ENCODE data around the gene TRAF3IP3.
A peak's percentile ranks its signal among the peaks of the same experiment; 100 is the strongest.

TRAF3IP3 gene

DNA sequence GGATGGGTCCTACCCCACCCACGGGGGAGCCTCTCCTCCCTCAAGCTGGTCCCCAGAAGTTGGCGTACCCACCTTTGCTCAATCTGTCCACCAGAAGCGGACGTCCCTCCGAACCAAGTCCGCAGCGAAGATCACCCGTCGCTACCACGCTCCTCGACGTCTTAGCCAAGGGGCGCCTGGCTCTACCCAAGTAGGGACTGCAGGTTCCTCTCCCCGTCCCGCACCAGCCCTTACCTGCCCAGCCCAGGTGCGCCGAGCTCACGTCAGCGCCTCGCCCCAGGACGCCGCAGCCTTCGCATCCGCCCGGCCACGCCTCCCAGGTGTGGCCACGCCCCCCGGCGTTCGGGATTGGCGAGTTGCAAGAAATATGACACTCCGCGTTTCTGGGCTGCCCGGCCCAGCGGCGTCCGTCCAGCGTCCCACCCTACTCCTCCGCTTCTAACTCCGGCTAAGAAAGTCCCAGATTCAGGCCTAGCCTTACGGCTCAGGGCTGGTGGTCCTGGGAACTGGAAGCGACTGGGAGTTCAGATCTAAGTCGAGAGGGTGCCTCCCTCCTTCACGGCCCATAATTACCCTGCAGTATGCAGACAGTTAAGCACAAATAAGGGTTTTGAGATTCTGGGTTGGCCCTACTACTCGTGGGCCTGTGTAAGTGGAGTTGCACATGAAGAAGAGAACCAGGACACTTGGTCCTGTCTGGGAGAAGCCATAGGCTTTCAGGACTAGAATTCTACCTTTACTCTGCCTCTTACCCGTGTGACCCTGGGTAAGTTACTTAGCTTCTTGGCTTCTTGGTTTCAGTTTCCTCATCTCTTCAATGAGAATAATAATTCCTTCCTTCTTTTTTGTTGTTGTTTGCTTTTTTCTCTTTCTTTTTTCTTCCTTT lies 50.3 kb downstream of the TRAF3IP3 start, which contains the start of gene IRF6:
Gene IRF6 (minus strand): TSS at position 268 of the 886 bp plus-strand sequence. CDS start 4,729 bp downstream, outside the sequence.
- CTCF ChIA-PET: interaction anchor here (0.6 to 3.1 kb wide), 3 partner anchors 17 to 30 kb away, joined by 4 to 21 read pairs (median 4); partner anchors contain the start of gene UTP25
- peak; percentile 88 for DNase-seq (ENCODE audit: low spot score)
- POLR2A ChIA-PET (ENCODE audit: low non-redundant PET): interaction anchor here (1.2 to 2.2 kb wide), 4 partner anchors 10 to 21 kb away, joined by 3 to 28 read pairs (median 8); no protein-coding TSS in a partner anchor
- H3K27ac ChIP-seq: peak within 1 kb of the TSS; percentile 82
- TF ChIP-seq, protein P1, sequence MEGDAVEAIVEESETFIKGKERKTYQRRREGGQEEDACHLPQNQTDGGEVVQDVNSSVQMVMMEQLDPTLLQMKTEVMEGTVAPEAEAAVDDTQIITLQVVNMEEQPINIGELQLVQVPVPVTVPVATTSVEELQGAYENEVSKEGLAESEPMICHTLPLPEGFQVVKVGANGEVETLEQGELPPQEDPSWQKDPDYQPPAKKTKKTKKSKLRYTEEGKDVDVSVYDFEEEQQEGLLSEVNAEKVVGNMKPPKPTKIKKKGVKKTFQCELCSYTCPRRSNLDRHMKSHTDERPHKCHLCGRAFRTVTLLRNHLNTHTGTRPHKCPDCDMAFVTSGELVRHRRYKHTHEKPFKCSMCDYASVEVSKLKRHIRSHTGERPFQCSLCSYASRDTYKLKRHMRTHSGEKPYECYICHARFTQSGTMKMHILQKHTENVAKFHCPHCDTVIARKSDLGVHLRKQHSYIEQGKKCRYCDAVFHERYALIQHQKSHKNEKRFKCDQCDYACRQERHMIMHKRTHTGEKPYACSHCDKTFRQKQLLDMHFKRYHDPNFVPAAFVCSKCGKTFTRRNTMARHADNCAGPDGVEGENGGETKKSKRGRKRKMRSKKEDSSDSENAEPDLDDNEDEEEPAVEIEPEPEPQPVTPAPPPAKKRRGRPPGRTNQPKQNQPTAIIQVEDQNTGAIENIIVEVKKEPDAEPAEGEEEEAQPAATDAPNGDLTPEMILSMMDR (conservative IDR thresholded peaks at IDR 0.05; ENCODE audit: low read depth): no peak

DNA sequence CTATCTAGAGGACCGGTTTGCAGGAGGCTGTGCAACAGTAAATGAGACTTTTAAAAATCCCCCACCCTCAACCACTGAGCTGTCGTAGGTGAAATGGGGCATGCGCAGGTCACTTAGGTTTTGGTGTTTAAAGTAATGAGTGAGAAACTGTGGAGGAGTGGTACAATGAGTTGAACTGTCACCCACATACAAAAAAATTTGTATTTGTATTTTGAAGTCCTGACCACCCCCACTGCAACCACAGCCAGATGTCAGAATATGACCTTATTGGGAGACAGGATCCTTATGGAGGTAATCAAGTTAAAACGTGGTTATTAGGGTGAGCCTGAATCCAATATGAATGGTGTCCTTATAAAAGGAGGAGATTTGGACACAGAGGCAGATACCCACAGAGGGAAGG lies 51.7 kb downstream of the TRAF3IP3 start:
- ChIA-PET CTCF (interaction anchor here (0.7 to 2.4 kb wide), 2 partner anchors 16 to 20 kb away, joined by 6 to 19 read pairs; no protein-coding TSS in a partner anchor), POLR2A (ENCODE audit: low non-redundant PET) (interaction anchor here (1.2 to 1.3 kb wide), 2 partner anchors 9 to 10 kb away, joined by 11 to 16 read pairs; no protein-coding TSS in a partner anchor)
- no peak overlapping the region for H3K27ac ChIP-seq
- TF ChIP-seq, protein P1 (conservative IDR thresholded peaks at IDR 0.05; ENCODE audit: low read depth): no peak
- DNase-seq (ENCODE audit: low spot score): no peak

DNA sequence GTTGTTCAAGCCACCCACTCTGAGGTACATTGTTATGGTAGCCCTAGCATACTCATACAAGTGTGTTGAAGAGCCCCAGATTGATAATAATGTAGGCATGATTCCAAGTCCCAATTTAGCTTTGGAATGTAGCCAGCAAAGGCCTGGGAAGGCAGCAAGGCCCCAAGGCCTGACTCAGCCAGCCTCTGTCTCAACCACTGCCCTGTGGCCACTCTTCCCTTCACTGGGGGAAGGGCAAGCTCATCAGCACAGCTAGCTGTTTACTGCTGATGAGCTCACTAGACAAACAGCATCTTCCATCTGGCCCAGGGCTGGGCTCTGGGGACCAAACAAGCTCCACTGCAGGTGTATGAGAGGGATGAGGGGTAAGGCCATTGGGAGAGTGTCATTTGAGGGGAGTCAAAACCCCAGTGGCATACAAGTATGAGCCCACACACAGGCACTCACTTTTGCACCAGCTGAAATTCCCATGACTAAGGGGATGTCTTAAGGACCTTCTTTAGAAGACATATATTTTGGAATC lies 52.3 kb downstream of the TRAF3IP3 start:
- DNase-seq (ENCODE audit: low spot score): peak; percentile 92
- ChIA-PET CTCF (interaction anchor here (2.4 kb wide), 1 partner anchor 15 kb away, joined by 19 read pairs; no protein-coding TSS in a partner anchor), POLR2A (ENCODE audit: low non-redundant PET) (interaction anchor here (1.3 kb wide), 1 partner anchor 8 kb away, joined by 16 read pairs; no protein-coding TSS in a partner anchor)
- TF ChIP-seq, protein P1 (conservative IDR thresholded peaks at IDR 0.05; ENCODE audit: low read depth): no peak
- peak overlapping the region; percentile 71 for H3K27ac ChIP-seq

DNA sequence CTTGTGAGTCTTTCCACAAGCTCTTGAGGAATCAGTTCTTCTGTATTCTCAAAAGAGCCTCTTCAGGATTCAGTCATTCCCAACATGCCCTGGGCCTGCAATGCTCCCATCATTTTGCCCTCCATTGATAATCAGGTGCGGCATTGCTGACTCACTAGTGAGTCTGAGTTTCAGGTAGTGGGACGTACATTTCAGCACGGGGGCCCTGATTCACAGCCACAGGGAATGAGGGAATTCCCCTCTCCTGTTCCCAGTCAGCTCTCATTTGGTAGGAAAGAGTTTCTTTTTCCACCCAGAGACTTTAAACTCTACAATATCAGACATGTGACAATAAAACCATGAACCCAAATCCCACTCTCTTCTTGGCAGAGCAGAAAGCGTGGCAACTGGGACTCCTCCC lies 53.8 kb downstream of the TRAF3IP3 start:
- TF ChIP-seq, protein P1 (conservative IDR thresholded peaks at IDR 0.05; ENCODE audit: low read depth): no peak
- DNase-seq (ENCODE audit: low spot score): peak; percentile 87
- ChIA-PET CTCF (interaction anchor here (2.4 kb wide), 1 partner anchor 14 kb away, joined by 19 read pairs; no protein-coding TSS in a partner anchor), POLR2A (ENCODE audit: low non-redundant PET) (no interaction called here)
- H3K27ac ChIP-seq: no peak overlapping the region

DNA sequence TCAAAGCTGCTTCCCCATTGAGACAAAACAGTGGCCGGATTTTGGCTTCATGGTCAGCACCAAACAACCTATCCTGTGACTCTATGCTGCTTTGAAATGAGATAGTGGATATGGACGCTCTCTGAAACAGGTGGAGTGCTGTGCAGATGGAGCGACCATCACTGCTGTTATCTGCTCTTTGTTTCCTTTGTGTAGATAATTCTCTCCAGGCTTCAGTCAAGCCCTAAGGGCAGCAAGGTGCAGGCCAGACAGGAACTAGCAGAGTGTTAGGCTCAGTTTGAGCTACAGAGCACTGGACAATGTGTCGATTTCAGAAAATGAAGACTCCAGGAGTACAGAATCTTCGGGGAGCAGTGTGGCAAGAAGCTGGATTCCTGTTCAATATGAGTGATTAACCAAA lies 54.9 kb downstream of the TRAF3IP3 start:
- H3K27ac ChIP-seq: no peak overlapping the region
- CTCF ChIA-PET: interaction anchor here (1.4 kb wide), 1 partner anchor 12 kb away, joined by 4 read pairs; no protein-coding TSS in a partner anchor
- POLR2A ChIA-PET (ENCODE audit: low non-redundant PET): no interaction called here
- no peak for DNase-seq (ENCODE audit: low spot score)
- TF ChIP-seq, protein P1 (conservative IDR thresholded peaks at IDR 0.05; ENCODE audit: low read depth): no peak

DNA sequence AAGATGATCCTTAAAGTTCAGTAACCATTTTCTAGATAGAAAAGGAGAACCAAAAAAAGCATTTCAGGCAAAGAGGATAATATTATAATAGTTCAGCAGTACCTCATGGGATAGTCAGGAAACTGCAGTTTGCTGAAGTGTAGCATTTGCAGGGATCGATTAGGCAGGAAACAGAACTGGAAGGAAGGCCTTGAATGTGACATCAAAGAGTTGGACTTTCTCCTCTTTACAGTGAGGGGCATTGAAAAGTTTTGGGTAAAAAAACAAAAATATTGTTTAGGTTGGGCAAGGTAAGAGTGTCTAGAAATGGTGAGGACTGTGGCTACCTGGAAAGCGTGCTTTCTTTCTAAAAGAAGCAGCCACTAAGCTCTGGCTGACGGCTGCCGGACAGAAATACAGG lies 58.0 kb downstream of the TRAF3IP3 start:
- TF ChIP-seq, protein P1 (conservative IDR thresholded peaks at IDR 0.05; ENCODE audit: low read depth): no peak
- ChIA-PET CTCF (interaction anchor here (1.5 kb wide), 1 partner anchor 9 kb away, joined by 9 read pairs; no protein-coding TSS in a partner anchor), POLR2A (ENCODE audit: low non-redundant PET) (no interaction called here)
- no peak for DNase-seq (ENCODE audit: low spot score)
- no peak overlapping the region for H3K27ac ChIP-seq

Measured in RWPE1 (cell line).